K562 (cell line): Measurements from ENCODE around the gene DYNLT2B. TPM values are rescaled to one million over a fixed set of nuclear protein-coding genes. Genes with fewer than 3 reads are reported as not detected.

Experiments
- ATAC-seq: fragments of 200-7000 bp; cut with Tn5 transposase; 3 replicates; pipeline ENCODE4 v1.9.1; 2020; ENCODE audit warnings: moderate library complexity
- BruUV-seq: library from RNA; stranded (reverse); fragments of 400-500 nt; replicated peaks from 2 replicates; lab custom pipeline; 2021; lab: Mats Ljungman, UMichigan
- CTCF ChIA-PET: fragments of 300-600 bp; formaldehyde crosslinking; extraction: SDS; loops from one replicate; lab custom pipeline; 2021; ENCODE audit warnings: low intra/inter-chr PET ratio; lab: Yijun Ruan, JAX
- POLR2A ChIA-PET: fragments of 300-600, 350-650 bp; sonication (Branson Sonifier 250); formaldehyde crosslinking; extraction: SDS; loops from one replicate; lab custom pipeline; 2021; ENCODE audit warnings: antibody characterized with exemption, inconsistent platforms; lab: Yijun Ruan, JAX
- DNase-seq, 4 experiments: peaks; one replicate each; pipeline versions ENCODE4 v3.0.0 to v3.0.0-alpha.2; 2011 to 2018; ENCODE audit warnings: low spot score in 3 of 4, mixed read lengths in 3 of 4; ENCODE audit errors: extremely low read depth in 1 of 4
- FAIRE-seq: peaks from 2 replicates; lab custom pipeline; 2011; peaks lifted over from hg19 to GRCh38; lab: Jason Lieb, UNC
- H2AFZ ChIP-seq: 2 replicates; pipeline ENCODE4 v1.6.0; 2011; ENCODE audit warnings: low read depth, low read length, control low read depth, inconsistent platforms
- H3K27ac ChIP-seq: fragments of 200-600 bp; 3 replicates; pipeline ENCODE4 v1.8.0; 2011; ENCODE audit warnings: low read depth, mild to moderate bottlenecking, control low read depth, inconsistent platforms, low read length, moderate library complexity, mixed read lengths; ENCODE audit errors: extremely low read depth
- H3K27me3 ChIP-seq, 2 experiments: fragments of 300-600 bp in 1 of 2; 2 replicates in 1 of 2; 3 replicates in 1 of 2; pipeline versions ENCODE4 v1.6.0 to v1.8.0; 2011; ENCODE audit warnings: inconsistent platforms in 2 of 2, low read length in 2 of 2, mild to moderate bottlenecking in 1 of 2, mixed read lengths in 1 of 2, moderate library complexity in 1 of 2; ENCODE audit not compliant: control insufficient read depth in 2 of 2, insufficient read depth in 2 of 2
- H3K36me3 ChIP-seq: fragments of 300-600 bp; 3 replicates; pipeline ENCODE4 v1.8.0; 2011; ENCODE audit warnings: mild to moderate bottlenecking, low read length, inconsistent platforms; ENCODE audit not compliant: control insufficient read depth, insufficient read depth
- H3K4me1 ChIP-seq, 2 experiments: fragments of 200-600 bp in 1 of 2; replicated peaks in 1 of 2; 2 replicates in 1 of 2; 3 replicates in 1 of 2; pipeline versions ENCODE4 v1.5.1 to v1.8.0; 2011; ENCODE audit warnings: inconsistent platforms in 2 of 2, low read length in 2 of 2, mild to moderate bottlenecking in 1 of 2, mixed read lengths in 1 of 2, moderate library complexity in 1 of 2; ENCODE audit not compliant: control insufficient read depth in 2 of 2, insufficient read depth in 2 of 2
- H3K4me2 ChIP-seq: 2 replicates; pipeline ENCODE4 v1.6.1; 2011; ENCODE audit warnings: low read length, control low read depth, inconsistent platforms, mixed read lengths; ENCODE audit not compliant: insufficient read depth
- H3K4me3 ChIP-seq: fragments of 200-600 bp; sonication (generic), shearing (Covaris generic); 2 replicates; pipeline ENCODE4 v1.5.1; 2016; ENCODE audit warnings: control low read depth, inconsistent platforms
- H3K79me2 ChIP-seq: fragments of 200-600 bp; 3 replicates; pipeline ENCODE4 v1.8.0; 2011; ENCODE audit warnings: low read length, inconsistent platforms; ENCODE audit not compliant: control insufficient read depth, insufficient read depth
- H3K9ac ChIP-seq, 2 experiments: 2 replicates each; pipeline versions ENCODE4 v1.6.0 to v1.6.1; 2011; ENCODE audit warnings: low read depth in 2 of 2, low read length in 2 of 2, control low read depth in 1 of 2, inconsistent platforms in 1 of 2, mild to moderate bottlenecking in 1 of 2, mixed read lengths in 1 of 2; ENCODE audit not compliant: insufficient read depth in 1 of 2
- H3K9me1 ChIP-seq: one replicate; pipeline ENCODE4 v1.6.0; 2011; ENCODE audit warnings: inconsistent platforms, mild to moderate bottlenecking, low read length, moderate library complexity; ENCODE audit not compliant: control insufficient read depth, insufficient read depth
- H3K9me3 ChIP-seq: replicated peaks from 2 replicates; pipeline ENCODE4 v1.5.1; 2011; ENCODE audit warnings: low read depth, low read length, inconsistent platforms; ENCODE audit not compliant: control insufficient read depth, insufficient read depth
- H4K20me1 ChIP-seq: replicated peaks from 2 replicates; pipeline ENCODE4 v1.6.1; 2011; ENCODE audit warnings: low read length, inconsistent platforms, mixed read lengths; ENCODE audit not compliant: control insufficient read depth, insufficient read depth
- ARNT ChIP-seq, 2 experiments: fragments of 450-650 bp; IDR thresholded peaks; 2 replicates each; pipeline ENCODE4 v1.6.1; 2016; ENCODE audit warnings: mild to moderate bottlenecking in 1 of 2
- CBX3 ChIP-seq, 2 experiments: IDR thresholded peaks; 1 replicate in 1 of 2; 2 replicates in 1 of 2; pipeline ENCODE4 v1.6.1; 2012; ENCODE audit warnings: inconsistent platforms in 2 of 2, low read length in 2 of 2, borderline replicate concordance in 1 of 2, control low read depth in 1 of 2
- CXXC5 ChIP-seq: fragments of 250-450 bp; sonication (Bioruptor Pico); IDR thresholded peaks from 2 replicates; pipeline ENCODE4 v1.8.0; 2022; ENCODE audit warnings: inconsistent platforms, mild to moderate bottlenecking, moderate library complexity
- EP400 ChIP-seq: fragments of 450-650 bp; IDR thresholded peaks from 2 replicates; pipeline ENCODE4 v1.6.1; 2017; ENCODE audit warnings: antibody characterized with exemption, mild to moderate bottlenecking, moderate library complexity
- GTF2A2 ChIP-seq: IDR thresholded peaks from 2 replicates; pipeline ENCODE4 v1.6.1; 2016; ENCODE audit warnings: mild to moderate bottlenecking, missing genetic modification characterization, missing compliant biosample characterization
- HNRNPK ChIP-seq: fragments of 200-400 bp; formaldehyde crosslinking; IDR thresholded peaks from one replicate; pipeline ENCODE4 v1.6.1; 2018; ENCODE audit warnings: mild to moderate bottlenecking, low read depth, low read length; ENCODE audit not compliant: poor library complexity, severe bottlenecking
- MXI1 ChIP-seq: IDR thresholded peaks from 2 replicates; pipeline ENCODE4 v1.6.1; 2011; ENCODE audit warnings: low read depth, mild to moderate bottlenecking, improper control_type of control experiment, low read length
- NFATC3 ChIP-seq: fragments of 450-650 bp; IDR thresholded peaks from 2 replicates; pipeline ENCODE4 v1.6.1; 2017; ENCODE audit warnings: mild to moderate bottlenecking
- TCF7L2 ChIP-seq: fragments of 150-350 bp; IDR thresholded peaks from 2 replicates; pipeline ENCODE4 v1.6.1; 2016; ENCODE audit warnings: low read depth, mild to moderate bottlenecking, low read length, moderate library complexity
- TEAD1 ChIP-seq, 2 experiments: fragments of 450-650 bp in 1 of 2; sonication (generic) in 1 of 2; formaldehyde crosslinking; IDR thresholded peaks; 2 replicates each; pipeline versions ENCODE4 v1.4.0 to v1.8.0; 2020 to 2022; ENCODE audit warnings: mild to moderate bottlenecking in 2 of 2, missing genetic modification reagents in 1 of 2
- ZZZ3 ChIP-seq: fragments of 450-650 bp; IDR thresholded peaks from 2 replicates; pipeline ENCODE4 v1.6.1; 2016; ENCODE audit warnings: antibody characterized with exemption, mild to moderate bottlenecking, moderate library complexity
- WGBS: fragments of 100-300 bp; shearing (Covaris generic); methylation state at CpG from one replicate; pipeline ENCODE4 v1.1.6; 2016; ENCODE audit warnings: low coverage, mixed read lengths; ENCODE audit not compliant: insufficient coverage; ENCODE audit errors: missing lambda C conversion rate; 5-methylcytosine and 5-hydroxymethylcytosine counted together
- in situ Hi-C: fragments of 300-500 bp; cut with MboI; formaldehyde crosslinking; loops from 4 replicates; pipeline ENCODE4 v1.15.0; 2018; ENCODE audit warnings: inconsistent platforms, mixed read lengths
- intact Hi-C: fragments of 100-400 bp; cut with micrococcal nuclease; formaldehyde crosslinking; loops from 2 replicates; pipeline ENCODE4 v1.14.2; 2022
- polyA plus RNA-seq, 8 experiments: library from polyadenylated mRNA; depleted of rRNA in 4 of 8; stranded (reverse) in 5 of 8; unstranded in 3 of 8; fragments of >200 nt; fragmentation: Nextera tagmentation in 2 of 8; fragmentation: Illumina TruSeq in 1 of 8; extraction: Ambion mirVana in 2 of 8; extraction: Trizol in 1 of 8; gene quantifications; 2 replicates each; pipeline versions ENCODE4 v1.2.1 to v1.2.3, GENCODE V29; 2011 to 2014; ENCODE audit warnings: inconsistent platforms in 1 of 8, missing spikeins in 1 of 8
- total RNA-seq, 7 experiments: library from RNA; depleted of rRNA in 6 of 7; stranded (reverse); fragments of >200 nt in 6 of 7; fragmentation: Illumina TruSeq in 2 of 7; extraction: Trizol in 2 of 7; gene quantifications; 2 replicates each; pipeline versions ENCODE4 v1.2.1 to v1.2.3, GENCODE V29; 2011 to 2021; ENCODE audit warnings: low replicate concordance in 1 of 7
- TF ChIP-seq, protein P1 (sequence below): sonication (generic); IDR thresholded peaks from 2 replicates; pipeline ENCODE4 v1.6.1; 2016
- TF ChIP-seq, protein P2 (sequence below): fragments of 450-650 bp; formaldehyde crosslinking; IDR thresholded peaks from 2 replicates; pipeline ENCODE4 v1.4.0; 2020; ENCODE audit warnings: mild to moderate bottlenecking, moderate library complexity
- TF ChIP-seq, protein P3 (sequence below): fragments of 250-450 bp; sonication (Bioruptor Pico); IDR thresholded peaks from 2 replicates; pipeline ENCODE4 v1.8.0; 2021; ENCODE audit warnings: mild to moderate bottlenecking, moderate library complexity

DYNLT2B gene
- total and polyA plus RNA-seq, 9 of the 15 experiments (the other 6 are each of a cell fraction or from before 2014, with no cell fraction given) = 6.5 to 19.9 (median 8.7) TPM

DNA sequence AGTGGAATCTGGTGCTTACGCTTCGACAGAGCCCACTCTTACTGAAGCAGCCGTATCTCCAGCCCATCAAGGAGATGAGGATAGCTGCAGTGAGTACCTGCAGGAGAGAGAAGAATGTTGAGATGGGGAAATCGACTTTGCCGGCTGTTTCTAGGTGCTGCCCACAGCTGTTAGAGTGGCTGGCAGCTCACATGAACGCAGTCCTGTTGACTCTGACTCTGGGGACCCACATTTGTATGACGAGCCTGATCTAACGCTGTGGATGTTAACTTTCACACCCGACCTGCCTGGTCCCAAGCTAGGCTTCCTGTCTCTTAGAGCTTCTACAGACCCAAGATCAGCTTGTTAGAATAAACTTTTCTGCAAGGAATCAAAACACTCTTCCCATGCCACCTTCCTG, 8.9 kb upstream of the DYNLT2B start:
- H3K27ac ChIP-seq = no peak overlapping the region
- intact Hi-C loops (no loop called here), in situ Hi-C loops (no loop called here)
- H3K4me3 ChIP-seq = no peak overlapping the region
- DNase-seq (no peak), ATAC-seq (no peak), FAIRE-seq (no peak)
- no peaks in the 10 kb centered on the region for H4K20me1 ChIP-seq
- H3K36me3 ChIP-seq = peaks cover 70% of the 10 kb centered on the region
- no peak overlapping the region for H2AFZ ChIP-seq
- ChIA-PET POLR2A (interaction anchor here (1.3 to 4.9 kb wide), 2 partner anchors 9 to 10 kb away, joined by 6 to 51 read pairs; partner anchors contain the start of genes DYNLT2B and TM4SF19), CTCF (no interaction called here)
- TF ChIP-seq CBX3 (IDR thresholded peaks at IDR 0.05; ENCODE audit: borderline replicate concordance in 1 of 2, low read length in 2 of 2) (no peak), ARNT (IDR thresholded peaks at IDR 0.05) (no peak), TEAD1 (CRISPR knock-in tag; IDR thresholded peaks at IDR 0.05) (no peak), CXXC5 (CRISPR knock-in tag) (no peak), GTF2A2 (tag) (no peak), NFATC3 (no peak), TCF7L2 (no peak), MXI1 (no peak), ZZZ3 (no peak), EP400 (no peak), HNRNPK (no peak)
- TF ChIP-seq, protein P1, sequence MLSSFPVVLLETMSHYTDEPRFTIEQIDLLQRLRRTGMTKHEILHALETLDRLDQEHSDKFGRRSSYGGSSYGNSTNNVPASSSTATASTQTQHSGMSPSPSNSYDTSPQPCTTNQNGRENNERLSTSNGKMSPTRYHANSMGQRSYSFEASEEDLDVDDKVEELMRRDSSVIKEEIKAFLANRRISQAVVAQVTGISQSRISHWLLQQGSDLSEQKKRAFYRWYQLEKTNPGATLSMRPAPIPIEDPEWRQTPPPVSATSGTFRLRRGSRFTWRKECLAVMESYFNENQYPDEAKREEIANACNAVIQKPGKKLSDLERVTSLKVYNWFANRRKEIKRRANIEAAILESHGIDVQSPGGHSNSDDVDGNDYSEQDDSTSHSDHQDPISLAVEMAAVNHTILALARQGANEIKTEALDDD = no peak
- TF ChIP-seq, protein P2, sequence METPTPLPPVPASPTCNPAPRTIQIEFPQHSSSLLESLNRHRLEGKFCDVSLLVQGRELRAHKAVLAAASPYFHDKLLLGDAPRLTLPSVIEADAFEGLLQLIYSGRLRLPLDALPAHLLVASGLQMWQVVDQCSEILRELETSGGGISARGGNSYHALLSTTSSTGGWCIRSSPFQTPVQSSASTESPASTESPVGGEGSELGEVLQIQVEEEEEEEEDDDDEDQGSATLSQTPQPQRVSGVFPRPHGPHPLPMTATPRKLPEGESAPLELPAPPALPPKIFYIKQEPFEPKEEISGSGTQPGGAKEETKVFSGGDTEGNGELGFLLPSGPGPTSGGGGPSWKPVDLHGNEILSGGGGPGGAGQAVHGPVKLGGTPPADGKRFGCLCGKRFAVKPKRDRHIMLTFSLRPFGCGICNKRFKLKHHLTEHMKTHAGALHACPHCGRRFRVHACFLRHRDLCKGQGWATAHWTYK = no peak
- TF ChIP-seq, protein P3, sequence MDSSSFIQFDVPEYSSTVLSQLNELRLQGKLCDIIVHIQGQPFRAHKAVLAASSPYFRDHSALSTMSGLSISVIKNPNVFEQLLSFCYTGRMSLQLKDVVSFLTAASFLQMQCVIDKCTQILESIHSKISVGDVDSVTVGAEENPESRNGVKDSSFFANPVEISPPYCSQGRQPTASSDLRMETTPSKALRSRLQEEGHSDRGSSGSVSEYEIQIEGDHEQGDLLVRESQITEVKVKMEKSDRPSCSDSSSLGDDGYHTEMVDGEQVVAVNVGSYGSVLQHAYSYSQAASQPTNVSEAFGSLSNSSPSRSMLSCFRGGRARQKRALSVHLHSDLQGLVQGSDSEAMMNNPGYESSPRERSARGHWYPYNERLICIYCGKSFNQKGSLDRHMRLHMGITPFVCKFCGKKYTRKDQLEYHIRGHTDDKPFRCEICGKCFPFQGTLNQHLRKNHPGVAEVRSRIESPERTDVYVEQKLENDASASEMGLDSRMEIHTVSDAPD (CRISPR knock-in tag) = no peak
- 89% methylated on average over 8 of the region's 9 CpGs for WGBS
- no peaks in the 10 kb centered on the region for H3K9me3 ChIP-seq
- BruUV-seq = no TSS peak
- H3K4me1 ChIP-seq = peaks cover 0 to 4% of the 10 kb centered on the region in 2 experiments; a peak in 2 of 5 replicates
- no peaks in the 10 kb centered on the region for H3K27me3 ChIP-seq
- no peaks in the 10 kb centered on the region for H3K9me1 ChIP-seq
- H3K9ac ChIP-seq = no peak overlapping the region
- H3K4me2 ChIP-seq = no peak overlapping the region
- H3K79me2 ChIP-seq = peaks cover 4% of the 10 kb centered on the region; the same call in 2 of the 3 replicates
